OCI-LY3 (cell line): ENCODE results near the gene ICAM2.

Experiments
- EZH2phosphoT487 ChIP-seq: fragments of 200-600 bp; shearing (Covaris generic); IDR thresholded peaks from 2 replicates; pipeline ENCODE4 v1.6.1; 2018; ENCODE audit warnings: antibody characterized with exemption, mixed run types, low read depth
- TF ChIP-seq, protein P1 (sequence below): fragments of 200-600, 300-600 bp; sonication (generic); IDR thresholded peaks from 2 replicates; pipeline ENCODE4 v1.5.1; 2014; ENCODE audit warnings: antibody characterized with exemption, low read length, low read depth

GRCh38 chr17:64042700-64043485 lies 22.5 kb upstream of the ICAM2 start:
- TF ChIP-seq, protein P1, sequence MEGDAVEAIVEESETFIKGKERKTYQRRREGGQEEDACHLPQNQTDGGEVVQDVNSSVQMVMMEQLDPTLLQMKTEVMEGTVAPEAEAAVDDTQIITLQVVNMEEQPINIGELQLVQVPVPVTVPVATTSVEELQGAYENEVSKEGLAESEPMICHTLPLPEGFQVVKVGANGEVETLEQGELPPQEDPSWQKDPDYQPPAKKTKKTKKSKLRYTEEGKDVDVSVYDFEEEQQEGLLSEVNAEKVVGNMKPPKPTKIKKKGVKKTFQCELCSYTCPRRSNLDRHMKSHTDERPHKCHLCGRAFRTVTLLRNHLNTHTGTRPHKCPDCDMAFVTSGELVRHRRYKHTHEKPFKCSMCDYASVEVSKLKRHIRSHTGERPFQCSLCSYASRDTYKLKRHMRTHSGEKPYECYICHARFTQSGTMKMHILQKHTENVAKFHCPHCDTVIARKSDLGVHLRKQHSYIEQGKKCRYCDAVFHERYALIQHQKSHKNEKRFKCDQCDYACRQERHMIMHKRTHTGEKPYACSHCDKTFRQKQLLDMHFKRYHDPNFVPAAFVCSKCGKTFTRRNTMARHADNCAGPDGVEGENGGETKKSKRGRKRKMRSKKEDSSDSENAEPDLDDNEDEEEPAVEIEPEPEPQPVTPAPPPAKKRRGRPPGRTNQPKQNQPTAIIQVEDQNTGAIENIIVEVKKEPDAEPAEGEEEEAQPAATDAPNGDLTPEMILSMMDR, result no peak
- no peak for TF ChIP-seq EZH2phosphoT487
